Ishikawa (cell line): ENCODE results near the gene ATP11C.

Source experiments
- CEBPB ChIP-seq: IDR thresholded peaks from 2 replicates; pipeline ENCODE4 v1.6.1; 2012
- EGR1 ChIP-seq: IDR thresholded peaks from 2 replicates; pipeline ENCODE4 v1.6.1; 2012
- EP300 ChIP-seq: IDR thresholded peaks from 2 replicates; pipeline ENCODE4 v1.6.1; 2012; ENCODE audit warnings: borderline replicate concordance
- NFIC ChIP-seq: IDR thresholded peaks from 2 replicates; pipeline ENCODE4 v1.6.1; 2012
- RAD21 ChIP-seq: IDR thresholded peaks from 2 replicates; pipeline ENCODE4 v1.6.1; 2012; ENCODE audit warnings: low read depth
- TAF1 ChIP-seq: IDR thresholded peaks from 2 replicates; pipeline ENCODE4 v1.6.1; 2012; ENCODE audit warnings: low read depth, mild to moderate bottlenecking
- TCF12 ChIP-seq: IDR thresholded peaks from 2 replicates; pipeline ENCODE4 v1.6.1; 2012; ENCODE audit warnings: low read depth
- TEAD4 ChIP-seq: IDR thresholded peaks from 2 replicates; pipeline ENCODE4 v1.6.1; 2012
- USF1 ChIP-seq: IDR thresholded peaks from 2 replicates; pipeline ENCODE4 v1.6.1; 2012
- YY1 ChIP-seq: IDR thresholded peaks from 2 replicates; pipeline ENCODE4 v1.6.1; 2012; ENCODE audit warnings: low read depth
- ZBTB7A ChIP-seq: IDR thresholded peaks from 2 replicates; pipeline ENCODE4 v1.6.1; 2012; ENCODE audit warnings: low read depth
- TF ChIP-seq, protein P1 (sequence below): IDR thresholded peaks from 2 replicates; pipeline ENCODE4 v1.6.1; 2012
- TF ChIP-seq, protein P2 (sequence below): IDR thresholded peaks from 2 replicates; pipeline ENCODE4 v1.6.1; 2012; ENCODE audit warnings: low read depth, mild to moderate bottlenecking

GRCh38 chrX:139815771-139816170 is 117.1 kb downstream of the ATP11C start:
- TF ChIP-seq TCF12 (no peak), TEAD4 (no peak), CEBPB (no peak), EP300 (no peak), EGR1 (no peak), TAF1 (no peak), RAD21 (no peak), USF1 (no peak), YY1 (no peak), ZBTB7A (no peak), NFIC (no peak)
- TF ChIP-seq, protein P1, sequence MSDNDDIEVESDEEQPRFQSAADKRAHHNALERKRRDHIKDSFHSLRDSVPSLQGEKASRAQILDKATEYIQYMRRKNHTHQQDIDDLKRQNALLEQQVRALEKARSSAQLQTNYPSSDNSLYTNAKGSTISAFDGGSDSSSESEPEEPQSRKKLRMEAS: no peak
- TF ChIP-seq, protein P2, sequence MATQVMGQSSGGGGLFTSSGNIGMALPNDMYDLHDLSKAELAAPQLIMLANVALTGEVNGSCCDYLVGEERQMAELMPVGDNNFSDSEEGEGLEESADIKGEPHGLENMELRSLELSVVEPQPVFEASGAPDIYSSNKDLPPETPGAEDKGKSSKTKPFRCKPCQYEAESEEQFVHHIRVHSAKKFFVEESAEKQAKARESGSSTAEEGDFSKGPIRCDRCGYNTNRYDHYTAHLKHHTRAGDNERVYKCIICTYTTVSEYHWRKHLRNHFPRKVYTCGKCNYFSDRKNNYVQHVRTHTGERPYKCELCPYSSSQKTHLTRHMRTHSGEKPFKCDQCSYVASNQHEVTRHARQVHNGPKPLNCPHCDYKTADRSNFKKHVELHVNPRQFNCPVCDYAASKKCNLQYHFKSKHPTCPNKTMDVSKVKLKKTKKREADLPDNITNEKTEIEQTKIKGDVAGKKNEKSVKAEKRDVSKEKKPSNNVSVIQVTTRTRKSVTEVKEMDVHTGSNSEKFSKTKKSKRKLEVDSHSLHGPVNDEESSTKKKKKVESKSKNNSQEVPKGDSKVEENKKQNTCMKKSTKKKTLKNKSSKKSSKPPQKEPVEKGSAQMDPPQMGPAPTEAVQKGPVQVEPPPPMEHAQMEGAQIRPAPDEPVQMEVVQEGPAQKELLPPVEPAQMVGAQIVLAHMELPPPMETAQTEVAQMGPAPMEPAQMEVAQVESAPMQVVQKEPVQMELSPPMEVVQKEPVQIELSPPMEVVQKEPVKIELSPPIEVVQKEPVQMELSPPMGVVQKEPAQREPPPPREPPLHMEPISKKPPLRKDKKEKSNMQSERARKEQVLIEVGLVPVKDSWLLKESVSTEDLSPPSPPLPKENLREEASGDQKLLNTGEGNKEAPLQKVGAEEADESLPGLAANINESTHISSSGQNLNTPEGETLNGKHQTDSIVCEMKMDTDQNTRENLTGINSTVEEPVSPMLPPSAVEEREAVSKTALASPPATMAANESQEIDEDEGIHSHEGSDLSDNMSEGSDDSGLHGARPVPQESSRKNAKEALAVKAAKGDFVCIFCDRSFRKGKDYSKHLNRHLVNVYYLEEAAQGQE: no peak
